Keratinocyte (primary cell): Measurements from ENCODE around the gene FMOD.

Experiments used
- CTCF ChIP-seq, 3 experiments: IDR thresholded peaks in 1 of 3; conservative IDR thresholded peaks in 1 of 3; optimal IDR thresholded peaks in 1 of 3; 2 replicates in 2 of 3; 3 replicates in 1 of 3; pipeline versions ENCODE3 to v1.5.1; 2011; ENCODE audit warnings: low read length in 3 of 3, mild to moderate bottlenecking in 3 of 3, moderate library complexity in 2 of 3, control low read depth in 1 of 3, inconsistent platforms in 1 of 3; ENCODE audit not compliant: insufficient read depth in 2 of 3; ENCODE audit errors: extremely low read depth in 1 of 3
- EZH2 ChIP-seq: IDR thresholded peaks from one replicate; pipeline ENCODE4 v1.6.1; 2012; ENCODE audit warnings: inconsistent platforms, mild to moderate bottlenecking, low read length, moderate library complexity

GRCh38 chr1:203359010-203359571 is 8.2 kb upstream of the FMOD start:
- TF ChIP-seq CTCF (optimal IDR thresholded peaks at IDR 0.05 in 1 of 3, IDR thresholded peaks at IDR 0.05 in 1 of 3, conservative IDR thresholded peaks at IDR 0.05 in 1 of 3; ENCODE audit: extremely low read depth in 1 of 3, insufficient read depth in 2 of 3, low read length in 3 of 3) (no peak), EZH2 (no peak)
